Ammon's horn (tissue), 1 donor: ENCODE data around the gene TRPM2.
"Not testable (repeated sequence)": the region's sequence is repeated elsewhere in the genome, so short reads cannot be mapped to it uniquely, and the experiment has no call there.

Source experiments
- DNase-seq: peaks from one replicate; pipeline ENCODE4 v3.0.0-alpha.2; 2016; ENCODE audit warnings: low spot score

The TRPM2 gene

GRCh38 chr21:44335266-44336059 lies 18.0 kb upstream of the TRPM2 start:
- DNase-seq: no peak

DNA sequence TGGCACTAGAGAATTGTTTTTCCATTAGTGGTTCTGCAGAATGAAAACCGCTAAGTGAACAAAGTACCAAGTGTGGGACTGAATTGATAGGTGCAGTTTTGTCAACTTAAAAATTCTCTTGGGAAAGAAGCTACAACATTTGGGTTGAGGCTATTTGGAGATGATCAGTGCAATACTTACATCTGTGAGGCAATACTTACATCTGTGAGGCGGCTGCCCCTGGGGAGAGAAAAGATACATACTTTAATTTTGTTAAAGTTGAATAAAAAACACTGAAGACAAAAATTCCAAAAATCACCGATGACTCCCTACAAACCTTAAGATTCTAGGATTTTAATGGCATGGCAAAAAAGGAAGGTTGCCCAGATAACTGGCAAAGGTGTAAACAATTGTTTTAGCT lies 16.0 kb upstream of the TRPM2 start:
- DNase-seq: no peak

DNA sequence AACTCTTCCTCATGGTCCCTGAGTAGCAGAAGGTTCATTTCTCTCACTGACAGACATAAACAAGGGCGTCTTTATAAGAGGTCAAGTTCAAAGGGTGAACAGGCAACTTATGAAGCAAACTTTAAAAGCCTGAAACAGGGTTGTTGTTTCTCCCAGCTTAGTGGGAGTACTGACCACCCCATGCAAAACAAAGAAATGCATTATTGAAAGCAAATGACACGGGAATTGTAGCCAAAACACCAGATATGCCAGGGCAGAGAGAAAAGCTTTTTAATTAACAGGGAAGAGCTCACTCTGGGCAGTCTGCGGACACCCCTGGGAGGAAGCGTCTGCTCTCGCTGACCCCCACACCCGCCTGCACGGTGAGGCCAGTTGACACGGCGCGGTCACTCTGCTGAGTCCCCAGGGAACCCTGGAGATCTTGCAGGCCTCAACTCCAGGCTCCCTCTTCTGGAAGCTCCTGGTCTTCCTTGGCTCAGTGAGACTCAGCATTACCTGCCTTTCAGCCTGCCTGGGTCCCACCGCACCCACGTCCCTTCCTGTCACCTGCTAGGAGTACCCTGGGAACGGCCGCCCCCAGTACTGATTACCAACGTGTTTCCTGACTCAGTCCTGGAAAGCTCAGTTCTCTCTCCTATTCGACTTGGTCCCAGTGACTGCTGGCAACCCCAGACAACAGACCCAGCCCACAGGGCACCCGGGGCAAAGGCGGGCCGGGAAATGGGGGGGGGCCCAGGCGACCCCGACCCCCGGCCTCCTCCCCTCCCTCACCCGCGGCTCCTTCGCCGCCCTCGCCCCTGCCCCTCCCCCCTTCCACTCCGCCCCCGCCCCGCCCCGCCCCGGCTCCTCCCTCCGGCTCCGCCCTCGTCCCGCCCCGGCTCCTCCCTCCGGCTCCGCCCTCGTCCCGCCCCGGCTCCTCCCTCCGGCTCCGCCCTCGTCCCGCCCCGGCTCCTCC lies 15.2 kb upstream of the TRPM2 start:
- DNase-seq: peak; percentile 83

GRCh38 chr21:44338971-44339910 lies 14.2 kb upstream of the TRPM2 start, which contains the start of gene CFAP410:
Gene CFAP410, minus strand, starts transcription at chr21:44339390. Its CDS starts 196 bp downstream, at chr21:44339194.
- peak; percentile 97 for DNase-seq

DNA sequence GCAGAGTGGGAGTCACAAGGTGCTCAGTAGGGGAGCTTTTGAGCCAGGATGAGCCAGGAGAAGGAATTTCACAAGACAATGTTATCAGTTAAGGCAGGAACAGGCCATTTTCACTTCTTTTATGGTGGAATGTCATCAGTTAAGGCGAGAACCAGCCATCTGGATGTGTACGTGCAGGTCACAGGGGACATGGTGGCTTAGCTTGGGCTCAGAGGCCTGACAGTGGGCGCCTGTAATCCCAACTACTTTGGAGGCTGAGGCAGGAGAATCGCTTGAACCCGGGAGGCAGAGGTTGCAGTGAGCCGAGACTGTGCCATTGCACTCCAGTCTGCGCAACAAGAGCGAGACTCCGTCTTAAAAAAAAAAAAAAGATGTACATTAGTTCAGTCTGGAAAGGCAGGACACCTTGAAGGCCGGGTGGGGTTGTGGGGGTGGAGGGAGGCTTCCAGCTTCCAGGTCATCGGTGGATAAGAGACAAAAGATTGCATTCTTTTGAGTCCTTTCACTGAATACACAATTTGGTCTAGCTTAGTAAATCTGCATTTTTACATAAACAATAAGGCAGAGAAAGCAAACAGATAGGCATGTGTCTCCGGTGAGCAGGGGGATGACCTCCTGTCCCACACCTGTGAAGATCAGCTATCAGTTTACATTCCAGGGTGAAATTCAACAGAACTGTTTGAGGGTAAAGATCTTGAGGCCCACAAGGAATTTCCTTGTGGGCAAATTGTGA lies 11.5 kb upstream of the TRPM2 start:
- DNase-seq: not testable (repeated sequence)

GRCh38 chr21:44342981-44343380 lies 10.4 kb upstream of the TRPM2 start:
- not testable (repeated sequence) for DNase-seq

DNA sequence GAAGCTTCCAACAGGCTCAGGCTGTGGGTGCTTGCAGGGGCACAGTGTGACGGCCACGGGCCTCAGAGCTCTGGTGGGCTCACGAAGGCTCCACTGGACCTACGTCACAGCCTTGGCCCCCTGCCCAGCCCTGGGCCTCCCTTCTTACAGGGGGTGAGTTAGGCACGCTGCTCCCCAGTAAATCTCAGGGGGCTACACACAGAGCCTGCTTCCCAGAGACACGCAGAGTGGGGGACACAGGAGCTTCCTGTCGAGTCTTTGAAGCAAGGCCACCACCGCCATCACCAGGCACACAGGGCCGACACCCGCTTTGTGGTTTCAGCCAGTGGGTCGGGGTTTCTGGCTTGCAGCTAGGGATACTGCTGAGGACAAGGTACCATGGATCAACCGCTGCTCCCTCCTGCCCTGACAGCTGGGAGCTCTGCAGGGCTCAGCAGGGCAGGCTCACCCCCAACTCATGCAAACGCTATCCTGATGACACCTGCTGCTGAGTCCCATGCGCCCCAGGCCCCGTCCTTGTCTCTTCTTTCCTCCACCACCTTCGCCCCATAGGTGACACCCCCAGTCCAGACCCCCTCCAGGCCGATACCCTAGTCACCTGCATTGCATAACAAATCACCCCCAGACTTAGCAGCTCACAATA lies 8.8 kb upstream of the TRPM2 start:
- DNase-seq: no peak

DNA sequence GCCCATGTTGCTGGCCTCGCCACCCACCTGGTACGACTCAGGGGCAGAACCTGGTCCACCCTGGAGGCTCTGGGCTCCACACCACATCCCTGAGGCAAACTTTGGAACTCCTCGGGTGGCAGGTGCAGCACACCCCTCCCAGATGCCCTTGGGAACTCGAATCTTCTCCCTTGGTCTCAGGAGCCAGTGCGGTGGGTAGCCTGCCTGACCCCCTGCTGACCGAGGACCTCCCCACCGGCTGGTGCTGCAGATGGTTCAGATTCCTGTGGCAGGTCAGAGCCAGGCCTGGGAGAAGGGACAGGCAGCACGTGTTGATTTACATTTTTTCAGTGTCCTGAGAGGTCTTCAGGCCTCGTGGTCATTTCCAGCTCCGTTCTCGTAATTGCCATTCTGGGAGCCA lies 7.9 kb upstream of the TRPM2 start:
- DNase-seq: no peak

DNA sequence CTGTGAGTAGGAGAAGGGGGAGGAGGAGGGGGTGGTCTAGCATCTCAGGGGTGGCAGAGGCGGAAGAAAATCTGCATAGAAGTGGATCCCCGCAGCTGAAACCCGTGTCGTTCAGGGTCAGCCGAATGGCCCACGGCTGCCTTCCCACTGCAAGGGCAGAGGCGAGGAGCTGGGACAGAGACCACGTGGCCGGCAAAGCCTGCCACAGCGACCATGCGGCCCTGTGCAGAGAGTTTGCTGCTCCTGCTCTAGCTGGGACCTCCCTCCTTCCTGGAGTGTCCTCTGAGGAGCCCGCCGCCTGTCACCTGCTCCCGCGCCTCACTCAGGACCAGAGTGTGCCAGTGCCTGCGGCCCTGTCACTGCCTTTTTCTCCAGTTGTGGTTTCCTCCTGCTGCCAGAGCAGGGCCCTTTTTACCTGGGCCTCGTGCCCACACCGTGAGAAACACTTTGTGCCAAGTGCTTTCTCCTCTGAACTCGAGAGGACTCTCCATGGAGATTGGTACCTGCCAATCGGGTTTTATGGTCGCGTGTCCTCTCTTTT lies 5.4 kb upstream of the TRPM2 start:
- DNase-seq: no peak

- DNase-seq: no peak
Observed at GRCh38 chr21:44348861-44349260, 4.6 kb upstream of the TRPM2 start.

DNA sequence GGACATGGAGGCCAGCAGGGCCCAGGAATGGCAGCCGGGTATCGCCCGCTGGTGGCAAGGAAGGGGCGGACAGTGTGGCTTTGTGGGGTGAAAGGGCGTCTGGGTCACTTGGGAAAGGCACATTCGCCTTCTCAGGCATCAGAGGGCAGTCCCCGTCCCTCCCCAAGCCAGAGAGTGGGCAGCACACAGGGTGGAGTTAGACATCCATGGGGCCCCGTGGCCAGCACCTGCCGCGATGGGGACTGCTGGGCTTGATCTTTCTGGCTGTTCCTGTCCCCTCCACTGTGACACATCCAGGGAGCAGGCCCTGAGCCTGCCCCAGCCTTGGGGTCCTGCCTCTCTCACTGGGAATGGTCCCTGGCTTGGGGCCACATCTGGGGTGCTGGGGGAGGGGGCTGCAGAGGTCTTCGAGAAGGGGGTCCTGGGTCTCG lies 4.0 kb upstream of the TRPM2 start:
- DNase-seq: no peak

GRCh38 chr21:44349847-44350772 lies 3.3 kb upstream of the TRPM2 start:
- no peak for DNase-seq

GRCh38 chr21:44350773-44351481 lies 2.5 kb upstream of the TRPM2 start:
- no peak for DNase-seq

DNA sequence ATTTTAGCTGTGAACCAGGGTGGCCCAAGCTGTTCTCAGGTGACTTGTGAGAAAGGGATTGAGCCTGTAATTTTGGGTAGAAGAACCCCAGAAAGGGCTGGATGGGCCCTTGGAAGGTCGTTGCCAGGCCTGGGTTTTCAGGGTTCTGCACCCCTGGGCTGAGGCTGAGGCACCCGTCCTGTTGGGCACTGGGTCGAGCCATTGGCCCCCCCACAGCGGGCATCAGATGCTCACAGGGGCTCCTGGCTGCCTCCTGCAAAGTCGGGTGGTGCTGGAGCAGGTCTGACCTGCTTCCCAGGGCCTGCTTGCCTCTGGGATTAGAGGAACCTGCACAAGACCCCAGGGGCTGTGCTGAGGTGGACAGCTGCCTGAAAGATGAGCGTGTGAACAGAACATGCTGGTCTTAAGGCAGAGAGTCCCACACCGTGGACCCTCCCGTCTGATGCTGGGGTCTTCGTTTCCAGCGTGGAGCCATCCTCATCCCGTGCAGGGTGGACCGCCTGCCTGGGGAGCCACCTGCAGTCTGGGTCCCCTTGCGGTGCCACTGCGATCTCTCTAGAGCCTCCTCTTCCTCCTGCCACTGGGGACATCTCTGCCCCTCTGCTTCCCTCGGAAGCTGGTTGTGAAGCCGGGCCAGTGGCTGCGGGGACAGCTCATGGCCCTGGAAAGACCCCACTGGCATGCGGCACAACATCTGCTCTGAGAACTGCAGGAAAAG lies 1.7 kb upstream of the TRPM2 start:
- DNase-seq: no peak

GRCh38 chr21:44352253-44352860 lies 1.1 kb upstream of the TRPM2 start:
- DNase-seq: no peak

DNA sequence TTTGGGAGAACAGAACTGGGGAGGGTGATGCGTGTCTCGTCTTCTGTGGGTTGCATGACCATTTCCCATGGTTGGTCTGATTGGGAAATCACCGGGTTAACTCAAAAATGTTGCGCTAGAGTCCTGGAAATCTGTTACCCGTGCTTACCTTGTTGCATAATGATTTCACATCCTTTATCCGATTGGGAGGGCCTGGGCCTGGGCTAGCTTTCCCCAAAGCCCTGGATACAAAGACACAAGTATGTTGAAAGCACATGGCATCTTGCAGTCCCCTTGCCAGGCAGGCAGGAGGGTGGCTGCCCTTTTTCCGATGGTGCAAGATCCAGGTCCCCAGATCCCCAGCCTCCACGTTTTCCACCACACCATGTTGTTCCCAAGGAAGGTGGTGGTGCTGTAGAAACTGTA lies 582 bp downstream of the TRPM2 start:
- DNase-seq: no peak
